MM.1S (cell line): ENCODE measurements around the gene GPR183.

ENCODE experiments used
- DNase-seq: peaks from one replicate; pipeline ENCODE4 v3.0.0-alpha.2; 2015
- H2AFZ ChIP-seq: fragments of 300-600 bp; sonication (generic); 2 replicates; pipeline ENCODE4 v1.6.0; 2016; ENCODE audit warnings: antibody characterized with exemption, low read length
- H3F3A ChIP-seq: fragments of 300-600 bp; sonication (generic); 2 replicates; pipeline ENCODE4 v1.6.1; 2016; ENCODE audit warnings: mild to moderate bottlenecking, antibody characterized with exemption, low read length, moderate library complexity, mixed read lengths; ENCODE audit not compliant: insufficient read depth
- H3K27ac ChIP-seq: fragments of 300-600 bp; sonication (generic); 2 replicates; pipeline ENCODE4 v1.5.1; 2016; ENCODE audit warnings: mild to moderate bottlenecking, low read length
- H3K27me3 ChIP-seq: fragments of 300-600 bp; sonication (generic); replicated peaks from 2 replicates; pipeline ENCODE4 v1.6.0; 2016; ENCODE audit warnings: low read length; ENCODE audit not compliant: insufficient read depth
- H3K36me3 ChIP-seq: fragments of 300-600 bp; sonication (generic); replicated peaks from 2 replicates; pipeline ENCODE4 v1.6.1; 2016; ENCODE audit warnings: mild to moderate bottlenecking, low read length, mixed read lengths; ENCODE audit not compliant: insufficient read depth
- H3K4me1 ChIP-seq: fragments of 300-600 bp; sonication (generic); 2 replicates; pipeline ENCODE4 v1.6.1; 2016; ENCODE audit warnings: low read length, mixed read lengths
- H3K4me2 ChIP-seq: fragments of 300-600 bp; sonication (generic); 2 replicates; pipeline ENCODE4 v1.6.0; 2016; ENCODE audit warnings: low read depth, low read length
- H3K4me3 ChIP-seq: fragments of 300-600 bp; sonication (generic); 2 replicates; pipeline ENCODE4 v1.5.1; 2016; ENCODE audit warnings: low read length, mixed read lengths
- H3K79me2 ChIP-seq: fragments of 300-600 bp; sonication (generic); 2 replicates; pipeline ENCODE4 v1.6.1; 2016; ENCODE audit warnings: mixed run types, low read length, mixed read lengths
- H3K9ac ChIP-seq: fragments of 300-600 bp; sonication (generic); 2 replicates; pipeline ENCODE4 v1.6.1; 2016; ENCODE audit warnings: low read length, mixed read lengths
- H3K9me2 ChIP-seq: fragments of 300-600 bp; sonication (generic); replicated peaks from 2 replicates; pipeline ENCODE4 v1.6.1; 2016; ENCODE audit warnings: mild to moderate bottlenecking, low read length, mixed read lengths; ENCODE audit not compliant: insufficient read depth
- H3K9me3 ChIP-seq: fragments of 300-600 bp; sonication (generic); replicated peaks from 2 replicates; pipeline ENCODE4 v1.6.1; 2016; ENCODE audit warnings: mild to moderate bottlenecking, low read length, mixed read lengths; ENCODE audit not compliant: insufficient read depth
- H4K20me1 ChIP-seq: fragments of 300-600 bp; sonication (generic); 2 replicates; pipeline ENCODE4 v1.6.1; 2016; ENCODE audit warnings: mild to moderate bottlenecking, low read length, moderate library complexity, mixed read lengths; ENCODE audit not compliant: insufficient read depth
- EZH2 ChIP-seq: fragments of 300-600 bp; sonication (generic); optimal IDR thresholded peaks from 2 replicates; pipeline ENCODE3; 2017; ENCODE audit warnings: low read depth, mild to moderate bottlenecking, antibody characterized with exemption, low read length, mixed read lengths
- EZH2phosphoT487 ChIP-seq: fragments of 300-600 bp; sonication (generic); IDR thresholded peaks from 2 replicates; pipeline ENCODE4 v1.6.1; 2018; ENCODE audit warnings: antibody characterized with exemption, low read length
- TF ChIP-seq, protein P1 (sequence below): fragments of 300-600 bp; sonication (generic); IDR thresholded peaks from 2 replicates; pipeline ENCODE4 v1.5.1; 2016; ENCODE audit warnings: antibody characterized with exemption, low read length, mixed read lengths

The GPR183 gene

DNA sequence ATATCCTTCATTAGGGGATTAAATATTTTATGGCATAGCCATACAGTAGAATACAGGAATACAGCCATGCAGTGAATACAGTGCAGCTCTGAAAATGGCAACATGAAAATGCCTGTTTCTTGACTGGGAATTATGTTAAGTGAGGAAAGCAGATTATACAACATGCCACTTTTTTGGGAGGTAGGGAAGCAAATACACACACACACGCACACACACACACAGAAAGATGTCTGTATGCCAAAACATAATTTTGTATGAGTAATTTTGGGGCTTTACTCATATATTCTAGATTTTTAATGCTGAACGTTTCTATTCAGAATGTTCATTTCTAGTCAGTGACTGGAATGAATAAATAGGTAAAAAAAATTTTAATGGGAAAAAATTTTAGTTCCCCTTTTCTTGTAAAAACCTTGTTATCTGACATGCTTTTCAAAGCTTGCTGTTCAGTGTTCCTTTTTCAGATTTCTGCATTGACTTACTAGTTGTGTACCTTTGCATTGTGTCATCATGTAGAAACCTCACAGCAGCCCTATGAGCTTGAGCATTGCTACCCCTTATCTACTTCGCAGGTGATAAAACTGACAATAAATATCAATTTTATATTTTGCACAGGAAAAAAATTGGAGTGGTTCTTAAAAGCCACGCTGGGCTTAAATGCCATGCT, 7.8 kb downstream of the GPR183 start:
- no peak overlapping the region for H3K27ac ChIP-seq
- H3K9ac ChIP-seq, result no peak overlapping the region
- no peaks in the 10 kb centered on the region for H3K9me2 ChIP-seq
- TF ChIP-seq EZH2phosphoT487 (no peak), EZH2 (no peak)
- TF ChIP-seq, protein P1, sequence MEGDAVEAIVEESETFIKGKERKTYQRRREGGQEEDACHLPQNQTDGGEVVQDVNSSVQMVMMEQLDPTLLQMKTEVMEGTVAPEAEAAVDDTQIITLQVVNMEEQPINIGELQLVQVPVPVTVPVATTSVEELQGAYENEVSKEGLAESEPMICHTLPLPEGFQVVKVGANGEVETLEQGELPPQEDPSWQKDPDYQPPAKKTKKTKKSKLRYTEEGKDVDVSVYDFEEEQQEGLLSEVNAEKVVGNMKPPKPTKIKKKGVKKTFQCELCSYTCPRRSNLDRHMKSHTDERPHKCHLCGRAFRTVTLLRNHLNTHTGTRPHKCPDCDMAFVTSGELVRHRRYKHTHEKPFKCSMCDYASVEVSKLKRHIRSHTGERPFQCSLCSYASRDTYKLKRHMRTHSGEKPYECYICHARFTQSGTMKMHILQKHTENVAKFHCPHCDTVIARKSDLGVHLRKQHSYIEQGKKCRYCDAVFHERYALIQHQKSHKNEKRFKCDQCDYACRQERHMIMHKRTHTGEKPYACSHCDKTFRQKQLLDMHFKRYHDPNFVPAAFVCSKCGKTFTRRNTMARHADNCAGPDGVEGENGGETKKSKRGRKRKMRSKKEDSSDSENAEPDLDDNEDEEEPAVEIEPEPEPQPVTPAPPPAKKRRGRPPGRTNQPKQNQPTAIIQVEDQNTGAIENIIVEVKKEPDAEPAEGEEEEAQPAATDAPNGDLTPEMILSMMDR, result no peak
- no peak overlapping the region for H2AFZ ChIP-seq
- DNase-seq, result no peak
- H3K79me2 ChIP-seq, result no peaks in the 10 kb centered on the region
- H3K9me3 ChIP-seq, result no peaks in the 10 kb centered on the region
- H4K20me1 ChIP-seq, result no peaks in the 10 kb centered on the region
- no peak overlapping the region for H3K4me3 ChIP-seq
- H3K27me3 ChIP-seq, result no peaks in the 10 kb centered on the region
- no peak overlapping the region for H3K4me2 ChIP-seq
- H3K36me3 ChIP-seq, result no peaks in the 10 kb centered on the region
- no peaks in the 10 kb centered on the region for H3K4me1 ChIP-seq
- H3F3A ChIP-seq, result no peaks in the 10 kb centered on the region

GRCh38 chr13:99298056-99298455, 9.1 kb downstream of the GPR183 start:
- H3K4me3 ChIP-seq, result no peak overlapping the region
- 0 out of 2 replicates have a peak, but pooled peaks cover 3% of the 10 kb centered on the region for H4K20me1 ChIP-seq
- DNase-seq, result no peak
- no peaks in the 10 kb centered on the region for H3F3A ChIP-seq
- no peaks in the 10 kb centered on the region for H3K9me3 ChIP-seq
- H3K79me2 ChIP-seq, result no peaks in the 10 kb centered on the region
- no peak overlapping the region for H3K4me2 ChIP-seq
- no peaks in the 10 kb centered on the region for H3K36me3 ChIP-seq
- no peak overlapping the region for H3K27ac ChIP-seq
- TF ChIP-seq EZH2 (no peak), EZH2phosphoT487 (no peak)
- TF ChIP-seq, protein P1, result no peak
- no peak overlapping the region for H3K9ac ChIP-seq
- no peaks in the 10 kb centered on the region for H3K27me3 ChIP-seq
- H3K9me2 ChIP-seq, result no peaks in the 10 kb centered on the region
- H2AFZ ChIP-seq, result no peak overlapping the region
- H3K4me1 ChIP-seq, result no peaks in the 10 kb centered on the region

GRCh38 chr13:99297331-99297730, 9.9 kb downstream of the GPR183 start:
- Histone ChIP-seq H3K27ac (no peak overlapping the region), H3K9me3 (no peaks in the 10 kb centered on the region), H3K9ac (no peak overlapping the region), H3F3A (no peaks in the 10 kb centered on the region), H3K79me2 (no peaks in the 10 kb centered on the region), H3K4me3 (no peak overlapping the region), H3K27me3 (no peaks in the 10 kb centered on the region), H2AFZ (no peak overlapping the region), H3K9me2 (no peaks in the 10 kb centered on the region), H3K4me1 (no peaks in the 10 kb centered on the region), H4K20me1 (0 out of 2 replicates have a peak, but pooled peaks cover 3% of the 10 kb centered on the region), H3K36me3 (no peaks in the 10 kb centered on the region), H3K4me2 (no peak overlapping the region)
- no peak for TF ChIP-seq EZH2
- no peak for TF ChIP-seq EZH2phosphoT487
- TF ChIP-seq, protein P1, result no peak
- DNase-seq, result no peak
